GM18909 (cell line): Measurements from ENCODE around the gene ABCC3.

ENCODE experiments used
- ATAC-seq: cut with Tn5 transposase; IDR thresholded peaks from one replicate; pipeline ENCODE4 v1.9.1; 2021; ENCODE audit warnings: mild to moderate bottlenecking; ENCODE audit not compliant: unreplicated experiment, poor library complexity

Gene ABCC3

DNA sequence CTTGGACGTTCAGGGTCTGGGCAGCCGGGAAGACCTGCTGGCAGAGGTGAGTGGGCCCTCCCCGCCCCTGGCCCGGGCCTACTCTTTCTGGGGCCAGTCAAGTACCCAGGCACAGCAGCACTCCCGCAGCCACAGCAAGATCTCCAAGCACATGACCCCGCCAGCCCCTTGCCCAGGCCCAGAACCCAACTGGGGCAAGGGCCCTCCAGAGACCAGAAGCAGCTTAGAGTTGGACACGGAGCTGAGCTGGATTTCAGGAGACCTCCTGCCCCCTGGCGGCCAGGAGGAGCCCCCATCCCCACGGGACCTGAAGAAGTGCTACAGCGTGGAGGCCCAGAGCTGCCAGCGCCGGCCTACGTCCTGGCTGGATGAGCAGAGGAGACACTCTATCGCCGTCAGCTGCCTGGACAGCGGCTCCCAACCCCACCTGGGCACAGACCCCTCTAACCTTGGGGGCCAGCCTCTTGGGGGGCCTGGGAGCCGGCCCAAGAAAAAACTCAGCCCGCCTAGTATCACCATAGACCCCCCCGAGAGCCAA, 8.6 kb upstream of the ABCC3 start:
- ATAC-seq = no peak

DNA sequence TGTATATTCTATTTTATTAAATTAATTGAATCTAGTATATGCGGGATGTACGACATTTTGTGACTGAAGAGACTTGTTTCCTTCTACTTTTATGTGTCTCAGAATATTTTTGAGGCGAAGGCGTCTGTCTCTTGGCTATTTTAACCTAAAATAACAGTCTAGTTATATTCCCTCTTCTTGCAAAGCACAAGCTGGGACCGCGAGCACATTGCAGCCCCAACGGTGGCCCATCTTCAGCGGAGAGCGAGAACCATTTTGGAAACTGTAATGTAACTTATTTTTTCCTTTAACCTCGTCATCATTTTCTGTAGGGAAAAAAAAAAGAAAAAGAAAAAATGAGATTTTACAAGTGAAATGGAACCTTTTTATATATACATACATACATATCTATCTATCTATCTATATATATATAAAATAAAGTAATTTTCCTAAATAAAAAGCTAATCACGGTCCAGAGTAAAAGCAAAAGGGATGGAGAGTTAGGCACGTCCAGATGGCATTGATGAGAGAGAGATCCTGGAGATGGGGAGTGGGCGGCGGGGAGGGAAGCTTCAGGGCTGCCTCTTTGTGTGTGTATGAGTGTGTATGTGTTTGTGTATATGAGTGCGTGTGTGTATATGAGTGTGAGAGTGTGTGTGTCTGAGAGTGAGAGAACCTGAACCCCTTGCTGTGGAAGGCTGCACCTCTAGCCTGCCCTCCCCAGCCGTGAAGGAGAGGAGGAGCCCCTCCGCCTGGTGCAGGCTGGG, 7.5 kb upstream of the ABCC3 start:
- ATAC-seq = no peak

DNA sequence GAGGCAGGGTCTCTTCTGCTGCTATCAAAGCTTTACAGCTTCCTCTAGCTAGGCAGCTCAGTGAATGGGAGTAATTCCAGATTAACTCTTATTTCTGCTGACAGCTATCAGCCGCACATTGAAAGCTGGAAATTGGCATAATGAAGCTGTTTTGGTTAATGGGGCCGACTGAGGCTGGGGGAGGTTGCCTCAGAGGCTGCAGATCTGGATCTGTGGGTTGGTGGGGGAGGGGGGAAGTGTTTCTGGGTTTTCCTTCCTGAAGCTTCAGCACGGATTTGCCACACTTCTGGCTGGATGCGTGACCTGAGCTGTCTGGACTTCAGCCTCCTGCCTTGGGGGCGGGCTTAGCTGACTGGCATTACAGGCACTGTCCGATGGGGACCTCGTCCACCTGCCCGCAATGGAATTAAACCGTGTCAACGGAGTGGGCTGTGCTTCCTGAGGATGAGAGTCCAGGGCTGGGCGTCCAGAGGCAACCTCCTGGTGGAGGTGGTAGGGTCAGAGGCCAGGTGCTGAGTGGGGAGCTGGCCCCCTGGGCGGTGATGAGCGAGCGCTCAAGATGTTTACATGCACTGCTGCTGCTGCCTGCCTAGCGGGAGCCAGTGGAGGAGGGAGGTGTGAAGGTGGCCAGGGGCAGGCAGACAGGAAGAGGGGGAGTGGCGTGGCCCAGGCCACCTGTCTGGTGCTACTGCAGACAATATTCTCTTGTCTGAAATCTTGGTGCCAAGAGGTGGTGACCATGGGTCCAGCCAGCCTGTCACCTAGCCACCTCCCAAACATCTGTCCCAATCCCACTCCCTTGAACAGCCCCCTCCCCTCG, 6.7 kb upstream of the ABCC3 start:
- ATAC-seq = no peak

DNA sequence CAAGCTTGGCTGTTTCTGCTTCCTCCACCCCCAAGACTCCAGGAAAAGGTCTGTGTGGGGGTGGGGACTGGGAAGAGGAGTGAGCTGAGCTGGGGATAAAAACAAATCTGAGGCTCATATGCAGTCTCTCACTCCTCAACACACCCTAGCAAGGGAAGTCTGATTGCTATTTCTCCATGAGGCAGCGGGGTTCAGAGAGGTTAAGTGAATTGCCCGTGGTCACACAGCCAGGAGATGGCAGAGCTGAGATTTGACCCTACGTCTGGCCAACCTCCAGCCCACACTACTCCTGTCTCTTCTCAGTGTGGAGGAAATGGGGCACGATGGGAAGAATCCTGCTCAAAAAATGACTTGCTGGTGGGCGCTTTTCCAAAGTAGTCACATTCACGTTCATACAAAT, 4.8 kb upstream of the ABCC3 start:
- ATAC-seq = no peak

DNA sequence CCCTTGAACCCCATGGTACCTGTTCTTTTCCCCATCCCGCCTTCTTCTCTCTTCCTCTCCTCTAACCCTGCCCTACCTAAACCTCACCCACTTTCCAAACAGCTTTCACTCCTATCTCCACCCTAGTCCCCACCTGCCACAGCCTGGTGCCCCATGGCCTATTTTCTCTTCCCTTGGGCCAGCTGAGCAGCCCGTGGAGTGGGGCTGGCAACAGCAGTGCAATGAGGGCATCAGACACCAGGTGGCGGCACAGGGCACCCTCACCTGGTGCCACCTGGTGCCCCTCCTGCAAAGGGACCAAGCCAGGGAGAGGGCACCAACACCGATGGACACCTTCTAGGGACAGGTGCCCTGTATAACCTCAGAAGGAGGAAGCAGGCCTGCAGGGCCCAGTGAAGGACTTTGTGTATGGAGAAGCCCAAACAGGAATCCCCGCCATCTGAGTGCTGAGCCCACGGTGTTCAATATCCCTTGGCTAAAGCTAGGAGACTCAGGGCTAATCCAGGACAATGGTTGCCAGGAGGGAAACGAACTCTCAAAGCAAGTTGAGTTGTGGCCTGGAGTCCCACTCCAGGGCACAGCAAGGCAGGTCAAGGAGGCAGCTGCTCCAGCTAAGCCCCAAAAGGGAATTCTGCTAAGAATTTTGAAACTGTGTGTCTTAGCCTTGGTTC, 4.0 kb upstream of the ABCC3 start:
- no peak for ATAC-seq

DNA sequence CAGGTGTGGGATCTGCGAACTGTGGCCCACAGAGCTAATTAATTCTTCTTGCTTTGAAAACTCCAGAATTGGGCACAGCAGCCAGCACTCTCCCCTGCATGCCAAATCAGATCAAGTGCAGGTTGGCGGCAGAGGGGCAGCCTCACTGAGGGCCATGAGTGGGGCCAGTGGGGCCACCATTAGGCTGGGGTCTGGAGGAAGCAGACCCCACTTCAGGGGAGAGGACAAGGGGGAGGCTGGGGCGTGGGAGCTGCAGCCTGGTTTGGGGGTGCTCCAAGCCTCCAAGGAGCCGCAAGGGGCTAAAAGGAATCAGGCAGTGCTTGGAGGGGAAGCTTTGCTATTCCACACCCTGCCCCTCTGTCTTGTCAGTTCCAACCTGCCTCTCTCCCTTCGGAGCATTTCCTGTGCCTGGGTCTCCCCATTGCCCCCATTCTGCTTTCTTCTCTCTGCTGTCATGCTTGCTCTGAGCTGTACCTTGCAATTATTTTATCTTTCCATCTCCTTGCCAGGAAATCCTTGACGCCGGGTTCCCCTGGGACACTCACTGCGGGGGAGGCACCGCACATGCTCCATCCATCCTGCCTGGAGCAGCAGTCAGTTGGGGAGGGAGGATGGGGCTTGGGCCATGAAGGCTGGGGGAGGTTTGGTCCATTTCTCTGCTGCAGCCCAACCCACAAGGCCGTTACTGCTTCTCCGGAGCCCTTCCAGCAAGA, 3.3 kb upstream of the ABCC3 start:
- no peak for ATAC-seq

DNA sequence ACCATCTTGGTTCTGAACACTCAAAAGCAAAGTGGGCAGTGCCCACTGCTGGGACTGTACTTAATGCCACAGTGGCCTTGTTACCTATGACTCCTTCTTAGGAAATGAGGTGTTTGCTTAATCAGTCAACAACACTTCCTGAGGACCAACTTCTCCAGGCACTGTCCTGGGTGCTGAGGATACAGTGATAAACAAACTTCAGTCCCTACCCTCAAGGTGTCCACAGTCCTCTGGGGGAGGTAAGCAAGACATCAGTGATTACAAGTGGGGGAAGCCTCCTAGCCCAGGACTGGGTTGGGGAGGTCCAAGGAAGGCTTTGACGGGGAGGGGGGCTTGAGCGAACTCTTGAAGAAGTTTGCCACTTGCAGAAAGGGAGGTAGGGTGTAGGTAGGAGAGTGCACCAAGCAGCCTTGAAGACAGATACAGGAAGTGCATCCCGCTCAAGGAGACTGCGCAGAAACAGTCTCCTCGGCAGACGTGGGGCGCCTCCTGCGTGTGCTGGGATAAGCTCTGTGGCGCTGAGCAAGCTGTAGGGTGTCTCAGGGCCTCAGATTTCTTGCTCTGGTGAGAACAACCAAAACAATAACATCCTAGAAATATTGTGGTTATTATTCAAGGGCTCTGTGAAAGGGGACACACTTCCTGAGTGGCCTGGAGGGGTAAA, 2.6 kb upstream of the ABCC3 start:
- no peak for ATAC-seq

DNA sequence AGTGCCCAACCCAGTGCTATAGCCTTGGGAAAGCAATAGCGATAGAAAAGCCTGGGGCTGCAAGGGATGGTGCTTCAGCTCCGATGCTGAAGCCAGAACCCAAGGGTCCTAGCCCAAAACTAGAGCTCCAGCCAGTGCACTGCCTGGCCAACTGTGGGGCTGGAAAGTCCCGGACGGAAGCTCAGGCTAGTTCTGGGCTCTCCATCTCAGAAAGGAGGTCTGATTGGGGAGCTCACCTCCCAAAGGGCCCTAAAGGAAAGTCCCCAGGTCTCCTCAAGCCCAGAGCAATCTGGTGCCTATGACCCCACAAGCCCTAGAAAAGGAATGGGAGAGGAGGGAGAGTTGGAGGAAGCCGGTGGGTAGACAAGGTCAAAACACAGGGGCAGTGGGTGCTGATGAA, 2.0 kb upstream of the ABCC3 start:
- no peak for ATAC-seq

DNA sequence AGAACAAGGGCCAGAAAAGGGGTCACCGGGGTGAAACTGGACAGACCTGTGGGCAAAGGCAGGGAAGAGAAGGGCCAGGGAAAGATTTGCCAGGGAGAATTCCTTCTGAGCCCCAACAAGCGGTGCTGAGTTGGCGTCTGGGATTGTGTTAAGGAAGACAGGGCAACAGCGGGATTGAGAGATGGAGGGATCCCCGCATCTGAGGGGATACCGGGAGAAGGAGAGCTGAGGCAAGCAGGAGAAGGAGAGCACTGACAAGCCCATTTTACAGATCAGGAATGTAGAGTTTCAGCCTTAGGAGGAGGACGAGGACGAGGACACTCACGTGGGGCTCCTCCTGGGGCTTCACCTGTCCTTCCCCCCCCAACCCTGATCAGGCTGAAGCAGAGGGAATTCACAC, 998 bp upstream of the ABCC3 start:
- no peak for ATAC-seq

DNA sequence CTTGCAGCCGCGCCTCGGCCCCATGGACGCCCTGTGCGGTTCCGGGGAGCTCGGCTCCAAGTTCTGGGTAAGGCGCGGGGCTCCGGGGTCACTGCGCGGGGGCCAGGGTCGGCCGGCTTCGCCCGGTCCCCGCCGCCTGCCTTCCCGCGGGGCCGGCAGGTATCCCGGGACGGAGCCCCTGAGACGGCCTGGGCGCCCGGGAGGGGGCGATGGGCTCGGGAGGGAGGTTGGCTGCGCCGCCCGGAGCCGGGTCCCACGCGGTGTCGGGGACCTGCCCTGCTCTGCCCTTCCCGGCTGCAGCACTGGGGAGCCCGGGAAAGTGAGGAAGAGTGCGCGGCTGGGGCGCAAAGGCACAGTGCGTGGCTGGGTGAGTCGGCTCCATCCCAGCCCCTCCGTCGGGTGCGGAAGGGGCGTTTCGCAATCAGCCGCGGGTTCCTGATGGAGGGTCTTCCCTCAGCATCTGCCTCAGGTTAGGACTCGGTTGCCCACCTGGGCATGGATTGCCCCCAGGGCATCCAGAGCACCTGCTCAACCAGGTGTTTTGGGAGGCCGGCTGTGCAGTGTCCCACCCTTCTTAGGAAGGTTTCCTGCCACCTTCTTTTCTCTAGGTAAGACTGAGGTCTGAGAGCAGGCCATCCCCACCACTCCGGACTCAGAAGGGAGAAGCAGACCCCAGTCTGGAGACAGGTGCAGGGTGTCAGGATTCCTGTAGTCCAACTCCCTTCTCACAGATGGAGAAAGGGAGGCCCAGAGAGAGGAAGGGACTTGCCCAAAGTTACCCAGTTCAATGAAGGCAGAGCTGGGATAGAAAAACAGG, 442 bp downstream of the ABCC3 start:
- ATAC-seq = no peak

DNA sequence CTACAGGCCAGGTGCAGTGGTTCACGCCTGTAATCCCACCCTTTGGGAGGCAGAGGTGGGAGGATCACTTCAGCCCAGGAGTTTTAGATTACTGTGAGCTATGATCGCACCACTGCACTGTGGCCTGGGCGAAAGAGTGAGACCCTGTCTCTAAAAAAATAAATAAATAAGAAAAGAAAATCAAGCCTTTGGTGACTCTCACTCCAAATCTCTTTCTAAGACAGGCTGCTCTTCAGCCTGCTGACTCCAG, 976 bp downstream of the ABCC3 start:
- ATAC-seq = no peak

DNA sequence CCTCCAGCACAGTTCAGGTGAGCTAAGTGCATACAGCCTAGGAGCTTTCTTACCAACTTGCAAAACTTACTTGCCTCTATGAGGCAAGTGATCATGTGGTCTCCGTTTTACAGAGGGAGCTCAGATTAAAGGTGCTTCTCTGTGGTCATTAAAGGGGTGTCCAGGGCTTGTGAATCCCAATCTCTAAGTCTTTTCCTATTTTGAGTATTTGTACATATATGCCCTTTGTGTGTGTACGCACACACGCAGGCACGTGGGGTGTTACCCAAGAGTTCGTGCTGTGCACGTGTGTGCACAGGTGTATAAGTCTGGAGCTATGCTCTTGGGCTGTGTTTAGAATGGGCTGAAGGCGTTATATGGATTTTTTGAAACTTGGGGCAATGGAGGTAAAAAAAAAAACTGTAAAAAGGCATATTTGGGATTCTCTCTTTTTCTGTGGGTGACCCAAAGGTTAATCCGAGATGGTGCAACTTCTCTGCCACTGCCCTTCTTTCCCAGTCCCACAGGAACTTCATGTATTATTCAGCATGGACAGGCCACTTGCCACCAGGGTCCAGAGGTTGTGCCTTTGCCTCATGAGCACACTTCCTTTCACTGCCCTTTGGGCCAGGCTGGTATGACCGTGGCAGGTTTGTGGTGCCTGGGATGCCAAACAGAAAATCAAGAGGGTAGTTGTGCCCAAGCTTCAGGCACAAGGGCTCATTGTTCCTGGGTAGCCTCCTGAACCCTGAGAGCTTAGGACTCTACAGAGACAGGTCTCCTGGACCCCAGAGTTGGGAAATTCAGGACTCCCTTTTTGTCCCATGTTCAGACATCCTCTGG, 1.5 kb downstream of the ABCC3 start:
- no peak for ATAC-seq

DNA sequence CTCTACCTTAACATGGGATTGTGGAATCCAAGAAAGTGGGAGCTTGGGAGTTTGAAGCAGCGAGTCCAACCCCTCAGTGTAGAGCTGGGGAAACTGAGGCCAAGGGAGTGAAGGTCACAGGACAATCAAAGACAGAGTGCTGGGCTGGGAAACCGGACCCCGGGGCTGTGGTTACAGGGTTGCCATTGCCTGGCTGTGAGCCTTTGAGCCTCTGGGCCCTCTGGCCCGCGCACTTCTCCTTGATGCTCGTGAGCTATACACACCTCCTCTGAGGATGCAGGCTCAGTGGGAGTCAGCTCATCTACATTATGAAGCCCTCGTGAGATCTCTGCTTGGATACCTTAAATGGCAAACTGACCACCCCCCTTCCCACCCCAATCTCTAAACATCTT, 2.1 kb downstream of the ABCC3 start:
- ATAC-seq = no peak

DNA sequence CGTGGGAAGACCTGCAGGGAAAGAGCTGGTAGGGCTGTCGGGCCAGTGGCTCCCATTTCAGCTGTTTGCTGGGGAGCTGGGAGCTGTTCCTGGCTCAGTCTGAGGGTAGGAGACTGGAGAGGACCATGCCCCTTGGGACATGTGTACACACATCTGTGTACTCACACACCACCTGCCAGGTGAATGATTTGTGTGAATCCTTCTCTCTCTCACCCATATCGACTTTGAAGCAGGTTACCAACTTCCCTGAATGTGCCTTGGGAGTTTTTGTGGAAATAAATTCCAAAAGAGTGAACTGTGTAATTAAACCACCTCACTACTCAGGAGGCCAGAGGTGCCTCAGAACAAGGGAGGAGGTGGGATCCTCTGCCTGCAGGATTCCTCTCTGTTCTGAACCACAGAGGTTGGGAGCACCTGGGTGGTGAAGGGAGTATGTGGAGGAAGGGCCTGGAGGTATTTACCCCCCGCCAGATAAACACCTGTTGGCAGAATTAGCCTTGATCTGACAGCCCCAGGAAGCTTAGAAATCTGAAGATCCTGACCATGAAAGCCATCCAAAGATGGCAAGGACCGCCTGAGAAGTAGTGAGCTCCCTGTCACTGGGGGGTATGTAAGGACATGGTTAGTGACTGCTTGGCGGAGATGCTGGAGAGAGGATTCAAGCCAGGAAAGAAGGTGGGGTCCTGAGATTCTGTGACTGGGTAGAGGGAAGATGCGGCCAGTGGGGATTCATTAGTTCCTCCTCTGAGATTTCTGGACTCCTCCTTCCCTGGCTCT, 3.3 kb downstream of the ABCC3 start:
- ATAC-seq = no peak

DNA sequence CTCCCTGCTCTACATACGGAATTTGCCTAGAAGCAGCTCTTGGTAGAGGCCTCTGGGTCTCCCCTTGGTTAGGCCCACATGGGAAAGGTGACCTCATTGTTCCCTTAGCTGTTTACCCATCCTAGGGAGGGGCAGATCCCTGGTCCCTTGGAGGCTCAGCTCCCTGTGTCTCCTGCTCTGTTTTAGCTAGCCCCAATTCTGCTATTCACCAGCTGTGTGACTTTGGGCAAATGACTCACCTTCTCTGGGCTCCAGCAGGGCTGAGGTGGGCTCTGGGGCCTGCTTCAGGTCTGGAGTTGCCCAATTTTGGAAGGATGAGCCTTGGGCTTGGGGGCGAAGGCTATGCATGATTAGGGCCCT, 3.9 kb downstream of the ABCC3 start:
- no peak for ATAC-seq

DNA sequence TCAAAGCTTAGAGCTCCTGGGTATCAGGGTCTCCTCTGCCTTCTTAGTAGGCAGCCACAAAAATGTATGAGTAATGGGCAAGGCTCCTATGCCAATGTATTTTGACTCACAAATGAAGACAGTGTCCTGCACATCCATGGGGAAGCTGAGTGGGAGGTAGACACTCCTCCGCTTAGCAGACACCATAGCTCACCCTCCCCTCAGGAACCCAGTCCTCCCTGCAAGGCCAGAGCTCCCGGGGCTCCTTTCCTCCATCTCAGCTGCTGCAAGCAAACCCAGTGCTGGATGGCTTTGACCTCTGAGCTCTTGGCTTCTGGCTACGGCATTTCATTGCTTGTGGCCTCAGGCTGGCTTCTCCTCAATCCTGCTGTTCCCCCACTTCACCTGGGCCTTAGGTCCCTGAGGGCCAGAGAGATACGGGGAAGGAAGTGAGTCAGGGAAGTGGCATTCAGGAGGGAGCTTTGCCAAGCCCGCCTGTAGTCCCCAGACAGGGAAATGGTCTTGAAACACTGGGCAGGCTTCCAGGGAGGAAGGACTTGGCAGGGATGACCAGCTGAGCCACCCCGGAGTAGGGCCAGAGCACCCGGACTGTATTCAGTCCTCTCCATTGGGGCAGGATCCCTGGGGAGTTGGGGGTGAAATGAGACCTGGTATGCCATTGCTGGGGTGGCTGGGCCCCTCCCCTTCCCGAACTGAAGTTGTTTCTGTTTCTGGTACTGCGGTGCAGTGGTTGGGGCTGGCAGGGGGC, 4.5 kb downstream of the ABCC3 start:
- ATAC-seq = no peak

DNA sequence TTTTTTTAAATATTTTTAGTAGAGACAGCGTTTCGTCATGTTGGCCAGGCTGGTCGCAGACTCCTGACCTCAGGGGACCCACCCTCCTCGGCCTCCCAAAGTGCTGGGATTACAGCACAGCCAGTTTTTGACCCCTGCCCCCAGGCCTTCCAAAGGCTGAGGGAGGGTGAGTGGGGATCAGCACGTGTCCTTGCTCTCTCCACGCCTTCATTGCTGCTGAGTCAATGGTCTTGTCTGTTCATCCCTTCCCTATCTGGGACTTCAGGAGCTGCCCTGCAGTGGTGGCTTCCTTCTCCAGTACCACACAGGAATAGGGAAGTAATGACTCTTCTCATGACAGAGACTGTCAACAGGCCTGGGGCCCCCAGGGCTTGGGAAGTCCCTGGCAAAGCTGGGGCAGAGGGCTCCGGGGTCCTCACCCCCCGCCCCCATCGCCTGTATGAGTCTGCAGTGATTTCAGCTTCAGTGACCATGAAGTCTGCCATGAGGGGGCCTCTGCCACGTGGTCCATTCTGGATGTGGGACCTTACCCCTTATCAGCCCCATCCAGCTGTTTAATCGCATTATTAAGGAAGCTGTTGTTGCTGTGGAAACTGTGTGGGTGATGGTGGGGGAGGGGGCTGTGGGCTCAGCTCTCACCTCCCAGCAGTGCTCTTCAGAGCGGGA, 6.1 kb downstream of the ABCC3 start:
- ATAC-seq = no peak
